Measurements from ENCODE around the gene PRPF31.
A peak's percentile ranks its signal among the peaks of the same experiment; 100 is the strongest.
"Not testable (repeated sequence)": the region's sequence is repeated elsewhere in the genome, so short reads cannot be mapped to it uniquely, and the experiment has no call there.

PRPF31 gene

DNA sequence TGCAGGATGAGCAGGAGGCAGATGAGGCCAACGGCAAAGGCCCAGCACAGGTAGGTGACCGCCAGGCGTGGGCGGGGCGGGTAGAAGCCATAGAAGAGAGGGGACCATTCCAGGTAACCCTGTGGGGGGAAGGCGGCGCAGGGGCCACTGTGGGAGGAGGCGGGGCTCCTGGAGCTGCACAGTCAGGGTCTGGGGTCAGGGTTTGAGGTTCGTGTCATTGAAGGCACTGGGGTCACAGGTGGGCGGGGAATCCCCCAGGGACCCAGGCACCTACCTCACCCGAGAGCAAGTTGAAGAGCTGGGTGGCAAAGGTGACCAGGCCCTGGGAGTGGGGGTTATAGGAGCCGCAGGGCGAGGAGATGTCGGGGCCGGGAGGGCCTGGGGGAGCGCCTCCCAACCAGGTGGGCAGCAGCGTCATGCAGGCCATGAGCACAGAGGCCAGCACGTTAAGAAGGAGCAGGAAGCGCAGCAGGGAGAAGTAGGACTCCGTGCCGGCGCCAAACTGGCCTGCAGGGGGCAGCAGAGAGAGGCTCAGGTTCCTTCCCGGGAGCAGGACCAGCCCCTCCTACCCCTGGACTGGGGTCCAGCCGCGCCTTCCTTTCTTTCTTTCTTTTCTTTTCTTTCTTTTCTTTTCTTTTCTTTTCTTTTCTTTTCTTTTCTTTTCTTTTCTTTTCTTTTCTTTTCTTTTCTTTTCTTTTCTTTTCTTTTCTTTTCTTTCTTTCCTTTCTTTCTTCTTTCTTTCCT, 52.8 kb downstream of the PRPF31 start:
- peak; percentile 93 for DNase-seq

DNA sequence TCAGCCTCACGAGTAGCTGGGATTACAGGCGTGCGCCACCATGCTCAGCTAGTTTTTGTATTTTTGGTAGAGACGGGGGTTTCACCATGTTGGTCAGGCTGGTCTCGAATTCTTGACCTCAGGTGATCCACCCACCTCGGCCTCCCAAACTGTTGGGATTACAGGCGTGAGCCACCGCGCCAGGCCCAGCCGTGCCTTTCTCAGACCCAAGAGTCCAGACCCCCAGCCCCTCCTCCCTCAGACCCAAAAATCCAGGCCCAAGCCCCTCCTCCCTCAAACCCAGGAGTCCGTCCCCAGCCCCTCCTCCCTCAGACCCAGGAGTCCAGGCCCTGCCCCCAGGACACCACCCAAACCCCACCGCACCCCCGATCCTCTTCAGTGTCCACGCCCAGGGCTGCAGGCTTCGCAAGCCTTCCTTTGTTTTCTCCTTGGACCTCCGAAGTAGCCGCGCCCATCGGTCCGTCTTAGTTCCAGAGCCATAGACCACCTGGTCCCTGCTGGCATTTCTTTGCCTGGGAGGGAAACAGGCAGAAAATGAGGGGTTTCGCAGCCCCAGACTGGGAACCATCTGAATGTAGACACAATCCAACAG, 53.7 kb downstream of the PRPF31 start:
- no peak for DNase-seq

GRCh38 chr19:54171736-54172431, 56.3 kb downstream of the PRPF31 start:
- DNase-seq: not testable (repeated sequence)

- DNase-seq: peak; percentile 83
Observed at GRCh38 chr19:54172471-54173358, 57.2 kb downstream of the PRPF31 start, which contains the start of gene TMC4. TSS of gene TMC4 (minus strand) at chr19:54173160. CDS start at chr19:54173117, 43 bp downstream.

GRCh38 chr19:54173359-54173699, 57.8 kb downstream of the PRPF31 start:
- no peak for DNase-seq

DNA sequence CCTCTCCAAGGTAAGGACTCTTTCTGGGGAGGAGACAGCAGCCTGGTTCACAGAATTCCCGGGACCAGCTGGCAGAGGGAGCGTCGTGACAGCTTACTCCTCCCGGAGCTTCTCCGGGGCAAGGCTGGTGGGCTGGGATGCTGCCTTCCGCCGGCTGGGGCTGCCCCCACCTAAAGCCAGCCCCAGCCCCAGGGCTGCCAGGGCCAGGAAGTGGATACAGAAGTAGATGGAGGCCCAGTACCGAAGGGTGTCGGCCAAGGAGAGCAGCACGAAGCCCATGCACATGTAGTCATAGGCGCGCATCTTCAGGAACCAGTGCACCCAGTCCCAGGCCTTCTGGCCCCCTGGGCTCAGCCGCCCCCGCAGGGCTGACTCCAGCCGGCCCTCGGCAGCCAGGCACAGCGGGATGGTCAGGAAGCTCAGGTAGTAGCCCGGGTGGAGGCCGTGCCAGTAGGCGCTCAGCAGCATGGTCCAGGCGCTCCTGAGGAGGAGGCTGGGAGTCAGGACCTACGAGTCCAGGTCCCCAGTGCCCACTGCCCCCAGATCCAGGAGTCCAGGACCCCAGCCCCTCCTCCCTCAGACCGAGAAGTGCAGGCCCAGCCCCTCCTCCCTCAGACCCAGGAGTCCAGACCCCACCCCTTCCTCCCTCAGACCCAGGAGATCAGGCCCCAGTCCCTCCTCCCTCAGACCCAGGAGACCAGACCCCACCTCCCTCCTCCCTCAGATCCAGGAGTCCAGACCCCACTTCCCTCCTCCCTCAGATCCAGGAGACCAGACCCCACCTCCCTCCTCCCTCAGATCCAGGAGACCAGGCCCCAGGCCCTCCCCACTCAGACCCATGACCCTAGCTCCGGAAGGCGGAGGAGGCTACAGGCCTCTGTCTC, 58.6 kb downstream of the PRPF31 start:
- no peak for DNase-seq

DNA sequence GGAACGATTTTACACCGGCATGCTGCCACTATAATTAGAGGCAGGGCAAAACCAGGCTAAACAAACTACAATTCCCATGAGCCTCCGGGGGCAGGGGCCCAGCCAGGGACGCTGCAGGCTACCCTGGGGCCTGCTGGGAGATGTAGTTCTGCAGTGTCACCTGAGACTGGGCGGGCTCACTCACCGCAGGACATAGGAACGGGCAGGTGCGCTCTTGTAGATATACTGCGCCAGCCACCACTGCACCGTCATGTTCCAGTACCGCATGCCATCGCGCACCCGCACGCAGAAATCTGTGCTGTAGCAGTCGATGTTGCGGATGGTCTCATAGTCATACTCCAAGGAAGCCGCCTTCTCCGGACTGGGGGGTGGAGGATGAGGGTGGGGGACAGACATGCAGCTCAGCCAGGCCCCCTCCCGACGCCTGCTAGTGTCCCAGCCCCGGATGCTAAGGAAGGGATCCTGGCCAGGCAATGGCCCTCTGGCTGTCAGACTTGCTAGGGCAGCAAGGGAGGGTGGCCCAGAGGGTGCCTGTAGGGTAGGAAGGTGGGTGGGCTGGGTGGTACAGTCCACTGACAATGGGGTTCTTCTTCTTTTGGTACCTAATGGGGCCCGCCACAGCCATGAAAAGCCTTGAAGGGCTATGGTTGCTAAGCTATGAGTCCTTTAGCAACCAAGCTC, 63.2 kb downstream of the PRPF31 start:
- peak; percentile 36 for DNase-seq

DNA sequence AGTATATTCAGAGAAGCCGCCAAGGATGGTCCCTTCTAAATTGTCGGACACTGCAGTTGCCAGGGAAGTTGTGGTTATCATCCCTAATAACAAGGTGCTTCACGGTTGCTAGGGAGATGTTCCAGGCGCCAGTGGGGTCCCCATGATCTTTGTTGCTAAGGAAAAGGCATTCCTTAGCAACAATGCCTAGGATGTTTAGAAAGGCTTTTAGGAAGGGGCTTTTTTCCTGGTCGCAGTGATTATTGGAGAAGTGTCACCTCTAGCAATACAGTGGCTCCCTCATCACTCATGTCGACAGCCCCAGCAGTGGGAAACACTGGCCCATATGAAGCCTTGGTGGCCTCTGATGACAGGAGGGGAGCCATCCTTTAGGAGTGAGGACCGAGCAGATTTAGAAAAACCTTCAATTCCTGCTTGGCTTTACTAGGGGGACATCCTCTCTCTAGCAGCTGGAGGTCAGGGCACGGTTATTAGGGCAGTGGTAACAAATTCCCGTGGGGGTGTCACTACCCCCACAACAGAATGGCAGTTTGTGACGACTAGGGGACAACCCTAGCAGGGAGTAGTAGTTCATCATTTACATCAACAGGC, 63.8 kb downstream of the PRPF31 start:
- DNase-seq: no peak

DNA sequence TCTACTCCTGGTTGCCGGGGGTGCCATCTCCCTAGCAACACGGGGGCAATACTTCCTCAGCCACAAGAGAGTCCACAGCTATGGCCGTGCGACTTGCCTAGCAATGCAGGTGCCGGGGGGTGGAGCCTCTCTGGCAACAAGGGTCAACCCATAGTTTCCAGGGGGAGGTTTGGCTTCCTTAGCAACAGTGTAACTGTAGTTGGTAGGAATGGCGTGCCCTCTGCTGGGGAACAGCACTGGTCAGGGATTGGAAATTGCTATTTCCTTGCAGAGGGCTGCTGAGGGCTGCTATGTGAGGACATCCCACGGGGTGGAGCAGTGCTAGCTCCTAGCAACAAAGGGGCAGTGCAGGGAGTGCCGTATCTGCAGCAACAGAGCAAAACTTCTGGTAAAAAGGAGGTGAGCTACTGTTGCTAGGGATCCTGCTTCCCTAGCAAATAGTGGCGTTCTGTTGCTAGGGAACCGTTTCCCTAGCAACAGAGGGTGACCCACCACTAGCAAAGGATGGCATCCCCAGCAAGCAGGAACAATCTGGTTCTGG, 64.4 kb downstream of the PRPF31 start:
- peak; percentile 61 for DNase-seq

DNA sequence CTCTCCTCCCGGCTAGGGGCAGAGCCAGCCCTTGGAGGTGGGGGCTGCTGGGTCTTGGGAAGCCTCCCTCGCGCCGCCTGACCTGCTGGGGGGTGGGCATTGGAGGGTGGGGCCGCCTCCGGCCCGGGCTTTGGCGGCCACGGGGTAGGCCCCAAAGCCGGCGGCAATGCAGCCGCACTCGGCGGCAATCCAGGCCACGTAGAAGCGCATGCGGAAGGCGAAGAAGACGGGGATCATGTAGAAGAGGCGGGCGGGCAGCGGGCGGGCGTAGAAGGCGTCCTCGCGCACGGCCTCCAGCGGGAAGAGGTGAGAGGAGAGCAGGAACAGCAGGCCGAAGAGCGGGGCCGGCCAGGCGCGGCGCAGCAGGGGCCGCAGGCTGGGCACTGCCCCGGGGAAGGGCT, 65.1 kb downstream of the PRPF31 start:
- no peak for DNase-seq

Data from NCI-H1436 (cell line).